Breast epithelium (tissue), 3 donors: ENCODE measurements around the gene CAPZA1.

ENCODE experiments used
- POLR2A ChIP-seq: fragments of 450-650 bp; IDR thresholded peaks from one replicate; pipeline ENCODE4 v1.6.1; 2016; ENCODE audit warnings: antibody characterized with exemption, mild to moderate bottlenecking, moderate library complexity
- POLR2AphosphoS5 ChIP-seq, 3 donors: sonication (generic); formaldehyde crosslinking; IDR thresholded peaks; one replicate each; pipeline ENCODE4 v1.6.1; 2017; ENCODE audit warnings: antibody characterized with exemption in 3 of 3
- TF ChIP-seq, protein P1 (sequence below), 3 donors: fragments of 450-650 bp; IDR thresholded peaks; one replicate each; pipeline ENCODE4 v1.5.1; 2016 to 2017; ENCODE audit warnings: antibody characterized with exemption in 3 of 3, mild to moderate bottlenecking in 3 of 3, moderate library complexity in 3 of 3

DNA sequence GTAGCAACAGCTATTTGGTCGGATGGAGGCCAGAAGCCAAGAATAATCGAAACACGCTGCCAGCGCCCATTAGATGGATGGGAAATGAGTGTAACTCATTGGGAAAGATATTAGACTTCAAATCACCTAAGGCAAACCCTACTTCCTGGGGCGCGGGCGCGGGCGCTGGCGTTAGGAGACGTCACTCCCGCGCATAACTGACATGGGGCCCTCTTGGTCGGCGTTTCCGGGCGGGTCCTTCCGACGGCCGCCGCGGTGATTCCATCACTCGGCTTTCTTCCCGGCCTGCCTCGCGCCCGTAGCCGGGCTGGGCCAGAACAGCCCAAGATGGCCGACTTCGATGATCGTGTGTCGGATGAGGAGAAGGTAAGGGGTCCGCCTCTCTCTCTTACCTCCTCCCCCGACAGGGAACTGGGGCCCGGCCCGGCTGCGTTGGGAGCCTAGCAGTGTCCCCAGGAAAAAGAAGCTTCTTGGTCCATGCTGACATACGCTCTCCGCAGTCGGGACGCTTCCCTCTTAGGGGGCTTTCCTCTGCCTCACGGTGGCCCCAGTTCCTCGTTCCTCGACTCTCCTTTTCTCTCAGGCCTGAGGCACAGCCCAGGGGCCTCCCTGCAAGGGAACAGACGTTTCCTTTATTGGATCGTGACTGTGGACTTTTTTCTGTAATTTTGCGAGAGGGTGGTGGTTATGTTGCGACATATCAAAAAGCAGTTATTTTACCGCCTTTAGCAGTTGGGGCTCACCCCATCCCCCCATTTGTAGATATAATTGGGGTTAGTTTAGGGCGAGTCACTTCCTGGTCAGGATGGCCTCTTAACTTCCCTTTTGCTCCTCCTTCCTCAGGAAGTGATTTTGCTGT lies at the start of gene CAPZA1:
- TF ChIP-seq POLR2AphosphoS5 (IDR thresholded peaks at IDR 0.05) = peak; percentile 90 to 98 (median 91)
- peak; percentile 94 for TF ChIP-seq POLR2A
- TF ChIP-seq, protein P1, sequence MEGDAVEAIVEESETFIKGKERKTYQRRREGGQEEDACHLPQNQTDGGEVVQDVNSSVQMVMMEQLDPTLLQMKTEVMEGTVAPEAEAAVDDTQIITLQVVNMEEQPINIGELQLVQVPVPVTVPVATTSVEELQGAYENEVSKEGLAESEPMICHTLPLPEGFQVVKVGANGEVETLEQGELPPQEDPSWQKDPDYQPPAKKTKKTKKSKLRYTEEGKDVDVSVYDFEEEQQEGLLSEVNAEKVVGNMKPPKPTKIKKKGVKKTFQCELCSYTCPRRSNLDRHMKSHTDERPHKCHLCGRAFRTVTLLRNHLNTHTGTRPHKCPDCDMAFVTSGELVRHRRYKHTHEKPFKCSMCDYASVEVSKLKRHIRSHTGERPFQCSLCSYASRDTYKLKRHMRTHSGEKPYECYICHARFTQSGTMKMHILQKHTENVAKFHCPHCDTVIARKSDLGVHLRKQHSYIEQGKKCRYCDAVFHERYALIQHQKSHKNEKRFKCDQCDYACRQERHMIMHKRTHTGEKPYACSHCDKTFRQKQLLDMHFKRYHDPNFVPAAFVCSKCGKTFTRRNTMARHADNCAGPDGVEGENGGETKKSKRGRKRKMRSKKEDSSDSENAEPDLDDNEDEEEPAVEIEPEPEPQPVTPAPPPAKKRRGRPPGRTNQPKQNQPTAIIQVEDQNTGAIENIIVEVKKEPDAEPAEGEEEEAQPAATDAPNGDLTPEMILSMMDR (IDR thresholded peaks at IDR 0.05) = no peak
